ENCODE data around the gene UBL3. TPM values are rescaled to one million over a fixed set of nuclear protein-coding genes. Genes with fewer than 3 reads are reported as not detected.
A peak's percentile ranks its signal among the peaks of the same experiment; 100 is the strongest.

UBL3 gene
- total RNA-seq, 1 donor from 2014 or later: 23.6 TPM

DNA sequence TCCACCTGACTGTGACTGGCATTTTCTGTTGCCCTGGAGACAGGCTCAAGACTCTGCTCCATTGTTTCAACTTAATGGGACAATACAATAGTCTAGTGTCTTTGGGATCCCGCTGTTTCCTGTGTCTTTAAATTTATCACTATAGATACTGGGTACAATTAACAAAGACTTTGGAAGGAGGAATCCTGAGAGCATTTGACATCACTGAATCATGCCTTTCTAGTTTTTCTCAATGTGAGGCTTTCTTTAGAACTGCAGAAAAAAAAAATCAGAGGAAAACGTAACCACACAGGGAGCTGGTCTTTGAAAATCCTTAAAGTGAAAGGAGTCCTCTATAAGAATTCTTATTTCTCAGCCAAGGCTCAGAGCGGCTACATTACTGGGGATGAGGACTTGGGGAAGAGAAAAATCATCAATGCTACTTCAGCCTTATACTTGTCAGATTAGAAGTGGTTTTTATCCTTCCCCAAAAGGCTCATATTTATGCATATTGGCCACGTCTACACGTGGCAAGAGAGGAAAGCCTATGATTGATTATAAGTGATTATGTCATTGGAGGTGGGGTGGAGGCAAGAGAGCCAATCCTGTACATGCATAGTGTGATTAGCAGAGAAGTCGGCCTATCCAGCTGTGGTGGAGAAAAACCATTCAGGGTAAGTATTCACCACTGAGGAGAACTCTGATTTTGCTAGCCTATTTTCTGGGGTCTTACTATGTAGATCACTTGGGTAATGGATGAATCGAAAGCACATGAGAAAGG lies 34.4 kb upstream of the UBL3 start:
- peaks cover 7% of the 10 kb centered on the region for H3K4me1 Mint-ChIP-seq

DNA sequence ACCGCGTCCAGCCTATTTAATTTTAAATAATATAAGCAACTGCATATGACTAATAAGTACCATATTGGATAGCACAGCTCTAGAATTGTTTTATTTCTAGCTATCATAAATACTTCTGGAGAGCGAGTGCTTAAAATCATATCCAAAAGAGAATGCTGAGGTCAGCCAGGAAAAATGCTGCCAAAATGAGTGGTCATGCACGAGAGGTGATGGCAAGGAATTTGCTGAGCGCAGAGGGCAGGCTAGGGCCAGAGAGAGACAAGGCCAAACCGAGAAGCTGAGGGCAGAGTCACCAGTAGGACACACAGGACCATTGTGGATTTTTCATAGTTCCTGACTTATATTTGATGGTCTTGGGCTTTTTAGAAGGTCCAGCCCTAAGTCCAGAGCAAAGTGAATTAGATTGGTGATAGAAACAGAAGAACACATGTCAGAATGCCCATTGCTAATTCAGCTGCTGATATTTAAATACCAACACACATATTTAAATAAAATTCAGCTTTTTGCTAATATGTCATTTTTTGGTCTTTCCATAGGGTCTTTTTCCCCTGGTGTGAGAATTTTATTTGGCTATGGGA lies 33.6 kb upstream of the UBL3 start:
- TF ChIP-seq, protein P1, sequence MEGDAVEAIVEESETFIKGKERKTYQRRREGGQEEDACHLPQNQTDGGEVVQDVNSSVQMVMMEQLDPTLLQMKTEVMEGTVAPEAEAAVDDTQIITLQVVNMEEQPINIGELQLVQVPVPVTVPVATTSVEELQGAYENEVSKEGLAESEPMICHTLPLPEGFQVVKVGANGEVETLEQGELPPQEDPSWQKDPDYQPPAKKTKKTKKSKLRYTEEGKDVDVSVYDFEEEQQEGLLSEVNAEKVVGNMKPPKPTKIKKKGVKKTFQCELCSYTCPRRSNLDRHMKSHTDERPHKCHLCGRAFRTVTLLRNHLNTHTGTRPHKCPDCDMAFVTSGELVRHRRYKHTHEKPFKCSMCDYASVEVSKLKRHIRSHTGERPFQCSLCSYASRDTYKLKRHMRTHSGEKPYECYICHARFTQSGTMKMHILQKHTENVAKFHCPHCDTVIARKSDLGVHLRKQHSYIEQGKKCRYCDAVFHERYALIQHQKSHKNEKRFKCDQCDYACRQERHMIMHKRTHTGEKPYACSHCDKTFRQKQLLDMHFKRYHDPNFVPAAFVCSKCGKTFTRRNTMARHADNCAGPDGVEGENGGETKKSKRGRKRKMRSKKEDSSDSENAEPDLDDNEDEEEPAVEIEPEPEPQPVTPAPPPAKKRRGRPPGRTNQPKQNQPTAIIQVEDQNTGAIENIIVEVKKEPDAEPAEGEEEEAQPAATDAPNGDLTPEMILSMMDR (IDR thresholded peaks at IDR 0.05; ENCODE audit: unreplicated experiment): no peak
- Mint-ChIP-seq H3K27ac (no peak overlapping the region), H3K9me3 (no peaks in the 10 kb centered on the region), H3K27me3 (ENCODE audit: low read depth) (no peaks in the 10 kb centered on the region), H3K36me3 (no peaks in the 10 kb centered on the region), H3K4me1 (peaks cover 7% of the 10 kb centered on the region), H3K4me3 (no peak overlapping the region)
- DNase-seq (ENCODE audit: low spot score in 2 of 2, unreplicated experiment in 2 of 2): no peak

More for the DNA sequence above, 34.4 kb upstream of the UBL3 start:
- H3K9me3 Mint-ChIP-seq: no peaks in the 10 kb centered on the region
- DNase-seq (ENCODE audit: low spot score in 2 of 2, unreplicated experiment in 2 of 2): no peak
- H3K27ac Mint-ChIP-seq: peak overlapping the region; percentile 52
- no peak overlapping the region for H3K4me3 Mint-ChIP-seq
- H3K27me3 Mint-ChIP-seq (ENCODE audit: low read depth): no peaks in the 10 kb centered on the region
- H3K36me3 Mint-ChIP-seq: no peaks in the 10 kb centered on the region
- TF ChIP-seq, protein P1 (IDR thresholded peaks at IDR 0.05; ENCODE audit: unreplicated experiment): no peak

DNA sequence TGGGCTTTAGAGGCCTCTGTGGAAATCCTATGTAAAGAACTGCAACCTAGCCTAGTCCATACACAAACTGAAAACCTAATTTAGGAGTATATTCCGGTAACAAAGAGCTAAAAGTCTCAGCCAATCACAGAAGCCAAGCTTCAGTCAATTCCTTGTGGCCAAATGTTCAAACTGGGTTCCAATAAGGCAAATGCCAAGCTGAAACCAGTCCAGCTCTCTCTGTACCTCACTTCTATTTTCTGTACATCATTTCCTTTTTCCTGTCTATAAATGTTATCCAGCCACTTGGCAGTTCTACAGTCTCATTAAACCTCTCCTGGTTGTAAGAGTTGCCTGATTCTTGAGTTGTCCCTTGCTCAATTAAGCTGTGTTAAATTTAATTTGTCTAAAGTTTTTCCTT lies 31.7 kb upstream of the UBL3 start:
- Mint-ChIP-seq H3K36me3 (no peaks in the 10 kb centered on the region), H3K27ac (no peak overlapping the region), H3K4me1 (peaks cover 19% of the 10 kb centered on the region), H3K27me3 (ENCODE audit: low read depth) (no peaks in the 10 kb centered on the region), H3K9me3 (no peaks in the 10 kb centered on the region), H3K4me3 (no peak overlapping the region)
- DNase-seq (ENCODE audit: low spot score in 2 of 2, unreplicated experiment in 2 of 2): no peak
- TF ChIP-seq, protein P1 (IDR thresholded peaks at IDR 0.05; ENCODE audit: unreplicated experiment): no peak

DNA sequence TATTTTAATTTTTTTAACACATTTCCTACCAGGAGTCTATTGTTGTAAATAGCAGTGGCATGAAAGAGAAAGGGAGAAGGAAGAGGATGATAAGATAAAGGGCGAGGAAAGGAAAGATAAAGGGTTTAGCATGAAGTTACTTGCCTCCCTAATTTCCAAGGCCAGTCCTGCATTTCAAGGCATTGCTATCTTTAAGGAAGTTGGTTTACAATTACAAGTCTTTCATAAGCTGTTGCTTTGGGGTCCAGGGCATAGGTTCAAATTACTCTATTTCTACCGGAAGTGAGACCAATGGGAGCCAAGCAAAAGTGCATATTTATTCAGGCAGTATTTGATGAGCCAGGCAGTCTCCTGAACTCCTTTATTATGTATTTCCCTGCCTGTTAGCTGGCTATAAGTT lies 27.7 kb upstream of the UBL3 start:
- TF ChIP-seq, protein P1 (IDR thresholded peaks at IDR 0.05; ENCODE audit: unreplicated experiment): no peak
- DNase-seq (ENCODE audit: low spot score in 2 of 2, unreplicated experiment in 2 of 2): no peak
- Mint-ChIP-seq H3K4me3 (no peak overlapping the region), H3K36me3 (no peaks in the 10 kb centered on the region), H3K27me3 (ENCODE audit: low read depth) (no peaks in the 10 kb centered on the region), H3K27ac (peak overlapping the region; percentile 39), H3K9me3 (no peaks in the 10 kb centered on the region), H3K4me1 (peaks cover 22% of the 10 kb centered on the region)

DNA sequence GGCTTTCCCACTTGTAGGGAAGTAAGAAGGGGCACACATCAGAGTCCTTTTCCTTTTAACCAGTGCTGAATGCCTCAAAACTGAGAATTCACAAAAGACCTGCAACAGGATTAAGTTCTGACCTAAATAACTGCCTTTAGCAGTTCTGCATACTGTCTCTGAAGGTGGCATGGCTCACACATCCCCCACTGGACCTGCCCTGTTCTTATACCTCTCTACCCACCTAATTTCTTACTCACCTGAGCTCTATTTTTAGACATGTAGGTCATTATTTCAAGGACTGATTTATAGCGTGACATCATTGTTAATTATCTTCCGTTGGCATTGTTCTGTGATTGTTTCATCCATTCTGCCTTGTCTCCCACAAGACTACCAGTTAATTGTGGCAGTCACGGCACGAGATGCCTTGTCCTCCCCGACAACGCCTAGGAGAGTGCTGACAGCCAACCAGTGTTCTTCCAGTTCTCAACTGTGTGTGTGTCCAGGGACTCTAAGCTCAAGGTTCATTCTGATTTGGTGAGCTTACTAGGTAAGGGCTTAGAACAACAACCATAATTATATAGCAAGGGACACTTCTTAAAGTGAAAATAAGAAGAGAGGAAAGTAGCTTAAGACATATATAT lies 27.1 kb upstream of the UBL3 start:
- H3K4me1 Mint-ChIP-seq: peaks cover 22% of the 10 kb centered on the region
- DNase-seq (ENCODE audit: low spot score in 2 of 2, unreplicated experiment in 2 of 2): no peak
- no peaks in the 10 kb centered on the region for H3K27me3 Mint-ChIP-seq (ENCODE audit: low read depth)
- TF ChIP-seq, protein P1 (IDR thresholded peaks at IDR 0.05; ENCODE audit: unreplicated experiment): no peak
- H3K36me3 Mint-ChIP-seq: no peaks in the 10 kb centered on the region
- H3K4me3 Mint-ChIP-seq: no peak overlapping the region
- H3K27ac Mint-ChIP-seq: peak overlapping the region; percentile 39
- no peaks in the 10 kb centered on the region for H3K9me3 Mint-ChIP-seq
